ENCODE measurements around the gene ALK. TPM values are rescaled to one million over a fixed set of nuclear protein-coding genes. Genes with fewer than 3 reads are reported as not detected.
A peak's percentile ranks its signal among the peaks of the same experiment; 100 is the strongest.

The ALK gene
- polyA plus RNA-seq, 2 of the 4 experiments (the other 2 are of a cell fraction), result not detected

DNA sequence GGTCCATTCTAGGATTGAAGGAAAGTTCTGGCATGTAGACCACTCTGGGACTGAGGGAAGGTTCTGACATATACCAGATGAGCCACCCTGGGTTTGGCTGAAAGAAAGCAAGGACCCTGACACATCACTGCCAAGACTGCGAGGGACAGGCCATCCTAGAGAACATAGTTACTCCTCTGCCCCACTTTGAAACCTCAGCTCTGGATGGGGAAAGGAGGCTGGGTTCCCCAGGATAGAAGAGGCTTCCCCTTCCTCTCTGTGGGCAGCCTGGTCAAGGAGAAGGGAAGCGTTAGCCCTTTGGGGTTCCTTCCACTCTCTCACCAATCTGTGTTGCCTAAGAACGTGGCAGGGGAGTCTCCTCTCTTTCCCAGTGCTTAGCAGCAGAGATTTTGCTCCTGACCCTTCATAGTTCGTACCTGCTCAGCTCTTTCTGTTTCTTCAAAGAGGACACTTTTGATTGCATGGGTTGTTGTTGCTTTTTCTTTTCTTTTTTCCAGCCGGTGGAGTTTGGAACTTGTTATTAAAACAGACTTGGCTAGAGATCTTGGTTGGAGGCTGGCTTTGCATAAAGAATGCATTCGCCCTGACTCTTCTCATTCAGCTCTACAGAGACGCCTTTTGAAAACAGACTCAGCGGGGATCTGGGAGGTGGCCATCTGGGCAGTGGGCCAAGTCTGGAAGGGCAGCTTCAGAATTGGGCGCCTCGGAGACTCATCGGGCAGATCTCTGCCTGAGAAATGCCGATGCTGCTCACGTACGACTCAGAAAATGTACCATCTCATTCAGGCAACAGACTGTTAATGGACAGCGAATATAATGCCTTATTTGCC lies 640.1 kb downstream of the ALK start:
- peaks cover 7% of the 10 kb centered on the region; the same call in 2 of the 3 replicates for H3K4me1 ChIP-seq
- DNase-seq (ENCODE audit: low read depth in 1 of 2, low spot score in 1 of 2) (peak; percentile 27 to 53), FAIRE-seq (no peak), ATAC-seq (peak; percentile 45 to 82)
- 8% methylated on average over 15 of the region's 15 CpGs for WGBS (ENCODE audit: missing lambda C conversion rate)
- ChIA-PET CTCF (interaction anchor here (1.2 to 7.2 kb wide), 4 partner anchors 14 to 835 kb away, joined by 3 to 38 read pairs (median 4); no protein-coding TSS in a partner anchor), POLR2A (no interaction called here)
- no peak overlapping the region for H3K4me3 ChIP-seq
- no peak for TF ChIP-seq CHD4 (IDR thresholded peaks at IDR 0.05; ENCODE audit: borderline replicate concordance)
- no peak for TF ChIP-seq HOXB13 (CRISPR knock-in tag; IDR thresholded peaks at IDR 0.05; ENCODE audit: low read depth)
- TF ChIP-seq NPAS2 (CRISPR knock-in tag; IDR thresholded peaks at IDR 0.05; ENCODE audit: borderline replicate concordance), result no peak
- no peak for TF ChIP-seq NFE2L2 (conservative IDR thresholded peaks at IDR 0.05; ENCODE audit: low read length)
- no peak for TF ChIP-seq FOSL2 (IDR thresholded peaks at IDR 0.05)
- no peak for TF ChIP-seq FOSL2 (CRISPR knock-in tag; IDR thresholded peaks at IDR 0.05)
- no peak for TF ChIP-seq ZSCAN20 (CRISPR knock-in tag; IDR thresholded peaks at IDR 0.05)
- no peak for TF ChIP-seq JUN (IDR thresholded peaks at IDR 0.05)
- no peak for TF ChIP-seq MYC (IDR thresholded peaks at IDR 0.05; ENCODE audit: borderline replicate concordance, low read length)
- no peak for TF ChIP-seq HOXB5 (CRISPR knock-in tag; IDR thresholded peaks at IDR 0.05)
- TF ChIP-seq MAFK (IDR thresholded peaks at IDR 0.05; ENCODE audit: partially characterized antibody), result no peak
- H3K4me2 ChIP-seq, result peak overlapping the region; percentile 54
- H3K27ac ChIP-seq, result no peak overlapping the region
- peaks cover 4% of the 10 kb centered on the region; the same call in 1 of the 3 replicates for H3K9me3 ChIP-seq

DNA sequence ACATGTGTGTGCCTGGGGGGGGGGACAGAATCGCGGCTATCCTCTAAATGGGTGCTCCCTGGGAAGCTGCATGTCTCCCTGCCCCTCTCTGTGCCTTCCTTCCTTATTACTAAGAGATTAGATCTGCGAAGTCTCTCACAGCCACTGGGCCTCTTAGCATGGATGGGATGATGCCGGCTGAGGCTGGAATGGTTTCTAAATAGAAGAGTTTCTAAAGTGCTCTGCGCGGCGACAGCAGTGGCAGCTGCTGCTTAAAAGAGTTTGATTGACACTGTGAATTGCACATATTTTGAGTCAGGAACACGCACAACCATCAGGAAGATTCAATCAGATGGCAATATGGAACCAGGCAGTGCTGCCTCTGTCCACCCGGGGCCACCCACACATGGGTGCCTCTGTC lies 642.4 kb downstream of the ALK start:
- POLR2A ChIA-PET, result no interaction called here
- CTCF ChIA-PET, result interaction anchor here (0.7 kb wide), 1 partner anchor 1799 kb away, joined by 3 read pairs; no protein-coding TSS in a partner anchor

More for the DNA sequence above, 642.4 kb downstream of the ALK start:
- no peak for ATAC-seq
- FAIRE-seq, result no peak
- no peak overlapping the region for H3K4me3 ChIP-seq
- 41% methylated on average over 9 of the region's 9 CpGs for WGBS (ENCODE audit: missing lambda C conversion rate)
- DNase-seq (ENCODE audit: low read depth in 1 of 2, low spot score in 1 of 2), result no peak
- no peak overlapping the region for H3K4me2 ChIP-seq
- TF ChIP-seq RNF2 (IDR thresholded peaks at IDR 0.05; ENCODE audit: borderline replicate concordance, low read depth), result no peak
- no peak for TF ChIP-seq SREBF2 (IDR thresholded peaks at IDR 0.05)
- TF ChIP-seq FOSL2 (IDR thresholded peaks at IDR 0.05), result no peak
- TF ChIP-seq FOSL2 (CRISPR knock-in tag; IDR thresholded peaks at IDR 0.05), result no peak
- no peak for TF ChIP-seq ESRRA (IDR thresholded peaks at IDR 0.05; ENCODE audit: borderline replicate concordance, low read length)
- TF ChIP-seq RCOR1 (IDR thresholded peaks at IDR 0.05; ENCODE audit: low read depth, low read length), result no peak
- TF ChIP-seq TFCP2L1 (CRISPR knock-in tag; IDR thresholded peaks at IDR 0.05), result no peak
- no peak for TF ChIP-seq NPAS2 (CRISPR knock-in tag; IDR thresholded peaks at IDR 0.05; ENCODE audit: borderline replicate concordance)
- TF ChIP-seq, protein P1, sequence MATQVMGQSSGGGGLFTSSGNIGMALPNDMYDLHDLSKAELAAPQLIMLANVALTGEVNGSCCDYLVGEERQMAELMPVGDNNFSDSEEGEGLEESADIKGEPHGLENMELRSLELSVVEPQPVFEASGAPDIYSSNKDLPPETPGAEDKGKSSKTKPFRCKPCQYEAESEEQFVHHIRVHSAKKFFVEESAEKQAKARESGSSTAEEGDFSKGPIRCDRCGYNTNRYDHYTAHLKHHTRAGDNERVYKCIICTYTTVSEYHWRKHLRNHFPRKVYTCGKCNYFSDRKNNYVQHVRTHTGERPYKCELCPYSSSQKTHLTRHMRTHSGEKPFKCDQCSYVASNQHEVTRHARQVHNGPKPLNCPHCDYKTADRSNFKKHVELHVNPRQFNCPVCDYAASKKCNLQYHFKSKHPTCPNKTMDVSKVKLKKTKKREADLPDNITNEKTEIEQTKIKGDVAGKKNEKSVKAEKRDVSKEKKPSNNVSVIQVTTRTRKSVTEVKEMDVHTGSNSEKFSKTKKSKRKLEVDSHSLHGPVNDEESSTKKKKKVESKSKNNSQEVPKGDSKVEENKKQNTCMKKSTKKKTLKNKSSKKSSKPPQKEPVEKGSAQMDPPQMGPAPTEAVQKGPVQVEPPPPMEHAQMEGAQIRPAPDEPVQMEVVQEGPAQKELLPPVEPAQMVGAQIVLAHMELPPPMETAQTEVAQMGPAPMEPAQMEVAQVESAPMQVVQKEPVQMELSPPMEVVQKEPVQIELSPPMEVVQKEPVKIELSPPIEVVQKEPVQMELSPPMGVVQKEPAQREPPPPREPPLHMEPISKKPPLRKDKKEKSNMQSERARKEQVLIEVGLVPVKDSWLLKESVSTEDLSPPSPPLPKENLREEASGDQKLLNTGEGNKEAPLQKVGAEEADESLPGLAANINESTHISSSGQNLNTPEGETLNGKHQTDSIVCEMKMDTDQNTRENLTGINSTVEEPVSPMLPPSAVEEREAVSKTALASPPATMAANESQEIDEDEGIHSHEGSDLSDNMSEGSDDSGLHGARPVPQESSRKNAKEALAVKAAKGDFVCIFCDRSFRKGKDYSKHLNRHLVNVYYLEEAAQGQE (IDR thresholded peaks at IDR 0.05), result no peak
- TF ChIP-seq FOSB (CRISPR knock-in tag; IDR thresholded peaks at IDR 0.05), result no peak
- TF ChIP-seq MAFK (IDR thresholded peaks at IDR 0.05; ENCODE audit: partially characterized antibody), result no peak
- TF ChIP-seq NR3C1 (IDR thresholded peaks at IDR 0.05), result no peak
- no peak for TF ChIP-seq BHLHE40 (IDR thresholded peaks at IDR 0.05; ENCODE audit: low read depth, low read length)
- no peak for TF ChIP-seq ZC3H11A (IDR thresholded peaks at IDR 0.05)
- no peak for TF ChIP-seq ZSCAN20 (CRISPR knock-in tag; IDR thresholded peaks at IDR 0.05)
- TF ChIP-seq RAD21 (conservative IDR thresholded peaks at IDR 0.05 in 1 of 2, IDR thresholded peaks at IDR 0.05 in 1 of 2), result no peak
- TF ChIP-seq HDAC2 (IDR thresholded peaks at IDR 0.05), result no peak
- TF ChIP-seq SMC3 (IDR thresholded peaks at IDR 0.05), result no peak
- TF ChIP-seq, protein P2, sequence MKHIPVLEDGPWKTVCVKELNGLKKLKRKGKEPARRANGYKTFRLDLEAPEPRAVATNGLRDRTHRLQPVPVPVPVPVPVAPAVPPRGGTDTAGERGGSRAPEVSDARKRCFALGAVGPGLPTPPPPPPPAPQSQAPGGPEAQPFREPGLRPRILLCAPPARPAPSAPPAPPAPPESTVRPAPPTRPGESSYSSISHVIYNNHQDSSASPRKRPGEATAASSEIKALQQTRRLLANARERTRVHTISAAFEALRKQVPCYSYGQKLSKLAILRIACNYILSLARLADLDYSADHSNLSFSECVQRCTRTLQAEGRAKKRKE (CRISPR knock-in tag; IDR thresholded peaks at IDR 0.05; ENCODE audit: low read depth), result no peak
- H3K27ac ChIP-seq, result no peak overlapping the region
- peaks cover 7% of the 10 kb centered on the region; the same call in 2 of the 3 replicates for H3K4me1 ChIP-seq
- H3K9me3 ChIP-seq, result peaks cover 4% of the 10 kb centered on the region; the same call in 1 of the 3 replicates

Data from A549 (cell line).